ENCODE data around the gene SLC30A2. TPM values are rescaled to one million over a fixed set of nuclear protein-coding genes. Genes with fewer than 3 reads are reported as not detected.

SLC30A2 gene
- total RNA-seq, 1 experiment from 2014 or later = 0.23 TPM

DNA sequence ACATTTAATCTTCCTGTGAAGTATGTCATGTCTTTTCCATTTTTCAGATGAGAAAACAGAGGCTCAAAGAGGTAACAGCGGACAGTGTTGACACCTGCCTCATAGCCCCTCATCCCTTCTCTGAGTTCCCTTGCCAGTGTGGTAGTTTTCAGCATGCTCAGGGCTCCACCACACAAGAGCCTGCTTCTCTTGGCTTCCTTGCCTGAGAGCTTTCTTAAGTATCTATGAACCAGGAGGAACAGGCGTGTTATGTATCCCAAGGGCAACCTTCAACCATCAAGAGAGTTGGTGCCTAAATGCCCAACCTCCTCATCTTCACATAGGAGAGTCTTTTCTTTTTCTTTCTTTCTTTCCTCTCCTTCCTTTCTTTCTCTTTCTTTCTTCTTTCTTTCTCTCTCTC lies 42.2 kb downstream of the SLC30A2 start:
- no peaks in the 10 kb centered on the region for H3K36me3 ChIP-seq (ENCODE audit: control insufficient read depth, insufficient read depth, low read length)
- no peak for DNase-seq (ENCODE audit: low read depth, low spot score)
- H3K4me1 ChIP-seq (ENCODE audit: control insufficient read depth, insufficient read depth, low read length) = peaks cover under 1% of the 10 kb centered on the region; the same call in 1 of the 2 replicates
- H3K27me3 ChIP-seq (ENCODE audit: control insufficient read depth, insufficient read depth, low read length) = no peaks in the 10 kb centered on the region
- intact Hi-C loops (cut with micrococcal nuclease; ENCODE audit: unreplicated experiment) (no loop called here), in situ Hi-C loops (cut with HindIII; ENCODE audit: low pct_unique_long_range_greater_than_20kb, low sequenced_read_pairs) (no loop called here)
- no peak overlapping the region for H3K27ac ChIP-seq (ENCODE audit: low read length)
- POLR2A ChIA-PET = interaction anchor here (0.7 kb wide), 2 partner anchors 73 to 102 kb away, joined by 4 to 12 read pairs; no protein-coding TSS in a partner anchor
- no peaks in the 10 kb centered on the region for H3K9me3 ChIP-seq (ENCODE audit: control insufficient read depth, insufficient read depth, low read depth, low read length)
- no peak overlapping the region for H3K4me3 ChIP-seq (ENCODE audit: low read depth in 2 of 2, low read length in 2 of 2)
- CTCF ChIA-PET = interaction anchor here (0.7 to 1.5 kb wide), 4 partner anchors 108 to 941 kb away, joined by 4 to 6 read pairs (median 4); no protein-coding TSS in a partner anchor
- TF ChIP-seq POLR2AphosphoS5 (IDR thresholded peaks at IDR 0.05; ENCODE audit: low read depth, low read length) (no peak), SIN3A (IDR thresholded peaks at IDR 0.05; ENCODE audit: borderline replicate concordance, insufficient read depth, low read depth, low read length) (no peak), TCF7L2 (IDR thresholded peaks at IDR 0.05; ENCODE audit: low read depth, low read length) (no peak)
- TF ChIP-seq, protein P1, sequence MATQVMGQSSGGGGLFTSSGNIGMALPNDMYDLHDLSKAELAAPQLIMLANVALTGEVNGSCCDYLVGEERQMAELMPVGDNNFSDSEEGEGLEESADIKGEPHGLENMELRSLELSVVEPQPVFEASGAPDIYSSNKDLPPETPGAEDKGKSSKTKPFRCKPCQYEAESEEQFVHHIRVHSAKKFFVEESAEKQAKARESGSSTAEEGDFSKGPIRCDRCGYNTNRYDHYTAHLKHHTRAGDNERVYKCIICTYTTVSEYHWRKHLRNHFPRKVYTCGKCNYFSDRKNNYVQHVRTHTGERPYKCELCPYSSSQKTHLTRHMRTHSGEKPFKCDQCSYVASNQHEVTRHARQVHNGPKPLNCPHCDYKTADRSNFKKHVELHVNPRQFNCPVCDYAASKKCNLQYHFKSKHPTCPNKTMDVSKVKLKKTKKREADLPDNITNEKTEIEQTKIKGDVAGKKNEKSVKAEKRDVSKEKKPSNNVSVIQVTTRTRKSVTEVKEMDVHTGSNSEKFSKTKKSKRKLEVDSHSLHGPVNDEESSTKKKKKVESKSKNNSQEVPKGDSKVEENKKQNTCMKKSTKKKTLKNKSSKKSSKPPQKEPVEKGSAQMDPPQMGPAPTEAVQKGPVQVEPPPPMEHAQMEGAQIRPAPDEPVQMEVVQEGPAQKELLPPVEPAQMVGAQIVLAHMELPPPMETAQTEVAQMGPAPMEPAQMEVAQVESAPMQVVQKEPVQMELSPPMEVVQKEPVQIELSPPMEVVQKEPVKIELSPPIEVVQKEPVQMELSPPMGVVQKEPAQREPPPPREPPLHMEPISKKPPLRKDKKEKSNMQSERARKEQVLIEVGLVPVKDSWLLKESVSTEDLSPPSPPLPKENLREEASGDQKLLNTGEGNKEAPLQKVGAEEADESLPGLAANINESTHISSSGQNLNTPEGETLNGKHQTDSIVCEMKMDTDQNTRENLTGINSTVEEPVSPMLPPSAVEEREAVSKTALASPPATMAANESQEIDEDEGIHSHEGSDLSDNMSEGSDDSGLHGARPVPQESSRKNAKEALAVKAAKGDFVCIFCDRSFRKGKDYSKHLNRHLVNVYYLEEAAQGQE (IDR thresholded peaks at IDR 0.05; ENCODE audit: insufficient read depth in 1 of 2, low read depth in 2 of 2, low read length in 1 of 2) = no peak
- TF ChIP-seq, protein P2, sequence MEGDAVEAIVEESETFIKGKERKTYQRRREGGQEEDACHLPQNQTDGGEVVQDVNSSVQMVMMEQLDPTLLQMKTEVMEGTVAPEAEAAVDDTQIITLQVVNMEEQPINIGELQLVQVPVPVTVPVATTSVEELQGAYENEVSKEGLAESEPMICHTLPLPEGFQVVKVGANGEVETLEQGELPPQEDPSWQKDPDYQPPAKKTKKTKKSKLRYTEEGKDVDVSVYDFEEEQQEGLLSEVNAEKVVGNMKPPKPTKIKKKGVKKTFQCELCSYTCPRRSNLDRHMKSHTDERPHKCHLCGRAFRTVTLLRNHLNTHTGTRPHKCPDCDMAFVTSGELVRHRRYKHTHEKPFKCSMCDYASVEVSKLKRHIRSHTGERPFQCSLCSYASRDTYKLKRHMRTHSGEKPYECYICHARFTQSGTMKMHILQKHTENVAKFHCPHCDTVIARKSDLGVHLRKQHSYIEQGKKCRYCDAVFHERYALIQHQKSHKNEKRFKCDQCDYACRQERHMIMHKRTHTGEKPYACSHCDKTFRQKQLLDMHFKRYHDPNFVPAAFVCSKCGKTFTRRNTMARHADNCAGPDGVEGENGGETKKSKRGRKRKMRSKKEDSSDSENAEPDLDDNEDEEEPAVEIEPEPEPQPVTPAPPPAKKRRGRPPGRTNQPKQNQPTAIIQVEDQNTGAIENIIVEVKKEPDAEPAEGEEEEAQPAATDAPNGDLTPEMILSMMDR (IDR thresholded peaks at IDR 0.05) = no peak
- ATAC-seq = no peak
- BruUV-seq (replicated peaks) = no TSS peak

DNA sequence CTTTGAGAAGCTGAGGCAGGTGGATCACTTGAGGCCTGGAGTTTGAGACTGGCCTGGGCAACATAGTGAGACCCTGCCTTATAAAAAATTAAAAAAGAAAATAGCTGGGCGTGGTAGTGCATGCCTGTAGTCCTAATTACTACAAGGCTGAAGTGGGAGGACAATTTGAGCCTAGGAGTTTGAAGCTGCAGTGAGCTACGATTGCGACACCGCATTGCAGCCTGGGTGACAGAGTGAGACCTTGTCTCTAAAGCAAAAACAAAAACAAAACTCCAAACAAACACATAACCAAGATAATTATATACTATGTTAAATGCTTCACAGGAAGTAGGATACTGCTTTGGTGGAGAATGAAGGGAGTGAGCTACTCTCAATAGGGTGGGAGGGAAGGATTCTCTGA lies 42.7 kb downstream of the SLC30A2 start:
- CTCF ChIA-PET = interaction anchor here (0.9 to 1.5 kb wide), 3 partner anchors 107 to 941 kb away, joined by 4 to 6 read pairs (median 5); no protein-coding TSS in a partner anchor
- no peak for ATAC-seq
- intact Hi-C loops (cut with micrococcal nuclease; ENCODE audit: unreplicated experiment) (no loop called here), in situ Hi-C loops (cut with HindIII; ENCODE audit: low pct_unique_long_range_greater_than_20kb, low sequenced_read_pairs) (no loop called here)
- no TSS peak for BruUV-seq (replicated peaks)
- POLR2A ChIA-PET = no interaction called here
- H3K27ac ChIP-seq (ENCODE audit: low read length) = no peak overlapping the region
- H3K27me3 ChIP-seq (ENCODE audit: control insufficient read depth, insufficient read depth, low read length) = no peaks in the 10 kb centered on the region
- peaks cover 5% of the 10 kb centered on the region for H3K4me1 ChIP-seq (ENCODE audit: control insufficient read depth, insufficient read depth, low read length)
- no peaks in the 10 kb centered on the region for H3K36me3 ChIP-seq (ENCODE audit: control insufficient read depth, insufficient read depth, low read length)
- no peaks in the 10 kb centered on the region for H3K9me3 ChIP-seq (ENCODE audit: control insufficient read depth, insufficient read depth, low read depth, low read length)
- H3K4me3 ChIP-seq (ENCODE audit: low read depth in 2 of 2, low read length in 2 of 2) = no peak overlapping the region
- TF ChIP-seq SIN3A (IDR thresholded peaks at IDR 0.05; ENCODE audit: borderline replicate concordance, insufficient read depth, low read depth, low read length) (no peak), TCF7L2 (IDR thresholded peaks at IDR 0.05; ENCODE audit: low read depth, low read length) (no peak), POLR2AphosphoS5 (IDR thresholded peaks at IDR 0.05; ENCODE audit: low read depth, low read length) (no peak)
- TF ChIP-seq, protein P2 (IDR thresholded peaks at IDR 0.05) = no peak
- TF ChIP-seq, protein P1 (IDR thresholded peaks at IDR 0.05; ENCODE audit: insufficient read depth in 1 of 2, low read depth in 2 of 2, low read length in 1 of 2) = no peak
- DNase-seq (ENCODE audit: low read depth, low spot score) = no peak
